PC-9 (cell line): Measurements from ENCODE around the gene PABPN1L. TPM values are rescaled to one million over a fixed set of nuclear protein-coding genes. Genes with fewer than 3 reads are reported as not detected.

Experiments
- BruUV-seq: library from RNA; stranded (reverse); fragments of 400-500 nt; replicated peaks from 2 replicates; lab custom pipeline; 2021; lab: Mats Ljungman, UMichigan
- CTCF ChIA-PET: fragments of 300-600 bp; sonication (Branson Sonifier 250); formaldehyde crosslinking; loops from one replicate; lab custom pipeline; 2022; ENCODE audit warnings: antibody characterized with exemption; lab: Charles Lee
- POLR2A ChIA-PET: fragments of 300-600 bp; sonication (Branson Sonifier 250); formaldehyde crosslinking; loops from one replicate; lab custom pipeline; 2022; ENCODE audit warnings: antibody characterized with exemption; ENCODE audit not compliant: unreplicated experiment; lab: Charles Lee
- DNase-seq, 2 experiments: peaks; one replicate each; pipeline versions ENCODE4 v3.0.0 to v3.0.0-alpha.2; 2015 to 2022; ENCODE audit warnings: mixed read lengths in 1 of 2
- H2AFZ ChIP-seq: fragments of 200-600 bp; sonication (generic); 2 replicates; pipeline ENCODE4 v1.8.1; 2017; ENCODE audit warnings: antibody characterized with exemption
- H3F3A ChIP-seq: fragments of 200-600 bp; sonication (generic); 2 replicates; pipeline ENCODE4 v1.8.1; 2017; ENCODE audit warnings: antibody characterized with exemption, mild to moderate bottlenecking, low read depth; ENCODE audit not compliant: insufficient read depth
- H3K27ac ChIP-seq: fragments of 200-600 bp; sonication (generic); 2 replicates; pipeline ENCODE4 v1.6.1; 2016; ENCODE audit warnings: mixed run types
- H3K27me3 ChIP-seq: fragments of 200-600 bp; sonication (generic); 2 replicates; pipeline ENCODE4 v1.6.1; 2016; ENCODE audit warnings: low read depth, mixed run types; ENCODE audit not compliant: insufficient read depth
- H3K36me3 ChIP-seq: fragments of 200-600 bp; sonication (generic); 2 replicates; pipeline ENCODE4 v1.6.1; 2016; ENCODE audit warnings: low read depth, mixed run types
- H3K4me1 ChIP-seq: fragments of 200-600 bp; sonication (generic); replicated peaks from 2 replicates; pipeline ENCODE4 v1.6.1; 2016; ENCODE audit warnings: mixed run types; ENCODE audit not compliant: insufficient read depth
- H3K4me2 ChIP-seq: fragments of 200-600 bp; sonication (generic); 2 replicates; pipeline ENCODE4 v1.6.1; 2017; ENCODE audit warnings: mixed run types
- H3K4me3 ChIP-seq: fragments of 200-600 bp; sonication (generic); 2 replicates; pipeline ENCODE4 v1.6.1; 2016; ENCODE audit warnings: mixed run types
- H3K79me2 ChIP-seq: fragments of 200-600 bp; sonication (generic); 2 replicates; pipeline ENCODE4 v1.6.1; 2017; ENCODE audit warnings: low read depth, mixed run types
- H3K9me2 ChIP-seq: fragments of 200-600 bp; sonication (generic); 2 replicates; pipeline ENCODE4 v1.8.1; 2017; ENCODE audit warnings: mild to moderate bottlenecking; ENCODE audit not compliant: insufficient read depth
- H3K9me3 ChIP-seq: fragments of 200-600 bp; sonication (generic); 2 replicates; pipeline ENCODE4 v1.8.1; 2016; ENCODE audit warnings: low read depth; ENCODE audit not compliant: insufficient read depth
- H4K20me1 ChIP-seq: fragments of 200-600 bp; sonication (generic); 2 replicates; pipeline ENCODE4 v1.8.1; 2017; ENCODE audit not compliant: insufficient read depth
- CTCF ChIP-seq: fragments of 200-600 bp; sonication (generic); conservative IDR thresholded peaks from 2 replicates; pipeline ENCODE4 v1.6.1; 2017; ENCODE audit warnings: mixed run types, antibody characterized with exemption, mild to moderate bottlenecking, moderate library complexity
- EZH2 ChIP-seq: fragments of 200-600 bp; sonication (generic); IDR thresholded peaks from 2 replicates; pipeline ENCODE4 v1.8.0; 2017; ENCODE audit warnings: antibody characterized with exemption, low read depth
- intact Hi-C: fragments of 100-400 bp; cut with micrococcal nuclease; formaldehyde crosslinking; loops from one replicate; pipeline ENCODE4 v1.10.0; 2022; ENCODE audit not compliant: unreplicated experiment
- total RNA-seq: library from RNA; stranded (reverse); gene quantifications from 2 replicates; pipeline ENCODE4 v1.2.3, GENCODE V29; 2021

PABPN1L gene
- total RNA-seq, 1 experiment from 2014 or later: not detected

DNA sequence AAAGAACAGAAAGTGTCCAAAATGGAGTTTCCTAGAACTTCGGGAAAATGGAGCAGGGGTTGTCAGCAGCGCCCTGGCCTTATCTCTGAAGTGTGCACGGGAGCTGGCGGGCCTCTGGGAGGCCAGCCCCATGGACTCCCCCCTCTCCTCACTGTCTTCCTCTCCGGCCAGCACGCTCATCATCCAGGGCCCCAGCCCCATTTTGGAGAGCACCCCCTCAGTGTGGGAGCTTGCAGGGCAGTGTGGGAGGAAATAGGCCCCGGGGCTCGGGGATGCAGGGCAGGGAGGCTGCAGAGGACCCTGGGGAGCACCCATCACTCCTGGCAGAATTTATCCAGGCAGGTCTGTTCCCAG lies 4.9 kb upstream of the PABPN1L start:
- no peak overlapping the region for H2AFZ ChIP-seq
- POLR2A ChIA-PET: no interaction called here
- no peaks in the 10 kb centered on the region for H3K9me2 ChIP-seq
- CTCF ChIA-PET: no interaction called here
- H3K4me2 ChIP-seq: no peak overlapping the region
- no peaks in the 10 kb centered on the region for H3F3A ChIP-seq
- peaks cover 92% of the 10 kb centered on the region for H3K27me3 ChIP-seq
- no peaks in the 10 kb centered on the region for H3K36me3 ChIP-seq
- no peak overlapping the region for H3K4me3 ChIP-seq
- no peaks in the 10 kb centered on the region for H4K20me1 ChIP-seq
- DNase-seq: no peak
- intact Hi-C loops: no loop called here
- H3K9me3 ChIP-seq: no peaks in the 10 kb centered on the region
- no peaks in the 10 kb centered on the region for H3K4me1 ChIP-seq
- no peaks in the 10 kb centered on the region for H3K79me2 ChIP-seq
- no TSS peak for BruUV-seq
- no peak overlapping the region for H3K27ac ChIP-seq
- TF ChIP-seq EZH2: no peak
- TF ChIP-seq CTCF: no peak

GRCh38 chr16:88870608-88871348 lies 4.3 kb upstream of the PABPN1L start:
- intact Hi-C loops: no loop called here
- TF ChIP-seq CTCF (no peak), EZH2 (no peak)
- Histone ChIP-seq H3K79me2 (no peaks in the 10 kb centered on the region), H2AFZ (no peak overlapping the region), H3F3A (no peaks in the 10 kb centered on the region), H3K9me3 (no peaks in the 10 kb centered on the region), H3K9me2 (no peaks in the 10 kb centered on the region), H3K27ac (no peak overlapping the region), H3K4me1 (no peaks in the 10 kb centered on the region), H3K36me3 (no peaks in the 10 kb centered on the region), H4K20me1 (no peaks in the 10 kb centered on the region), H3K4me2 (no peak overlapping the region), H3K27me3 (peaks cover 86% of the 10 kb centered on the region), H3K4me3 (no peak overlapping the region)
- no peak for DNase-seq
- no TSS peak for BruUV-seq
- ChIA-PET POLR2A (no interaction called here), CTCF (no interaction called here)

DNA sequence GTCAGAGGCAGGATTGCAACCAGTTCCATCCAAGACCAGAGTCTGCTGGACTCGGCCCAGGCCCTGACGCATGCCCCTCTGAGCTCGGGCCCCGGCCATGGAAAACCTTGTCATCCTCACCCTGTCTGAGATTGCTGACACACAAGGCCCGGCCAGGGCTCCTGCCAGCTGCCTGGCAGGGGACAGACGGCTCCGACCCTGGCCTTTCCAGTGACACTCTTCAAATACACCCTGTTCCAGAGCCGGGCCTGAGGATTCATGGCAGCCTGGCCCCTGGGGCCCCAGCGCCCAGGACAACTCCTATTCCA lies 3.2 kb upstream of the PABPN1L start:
- Histone ChIP-seq H2AFZ (no peak overlapping the region), H3K4me2 (no peak overlapping the region), H3K36me3 (no peaks in the 10 kb centered on the region), H3K27ac (no peak overlapping the region), H3F3A (no peaks in the 10 kb centered on the region), H3K4me3 (no peak overlapping the region), H4K20me1 (no peaks in the 10 kb centered on the region), H3K27me3 (peaks cover 75% of the 10 kb centered on the region), H3K4me1 (no peaks in the 10 kb centered on the region), H3K9me2 (no peaks in the 10 kb centered on the region), H3K79me2 (no peaks in the 10 kb centered on the region), H3K9me3 (no peaks in the 10 kb centered on the region)
- no peak for TF ChIP-seq CTCF
- TF ChIP-seq EZH2: no peak
- no peak for DNase-seq
- ChIA-PET POLR2A (no interaction called here), CTCF (no interaction called here)
- intact Hi-C loops: no loop called here
- no TSS peak for BruUV-seq
